HG02938 (cell line): Measurements from ENCODE around the gene NPPC.
"Not testable (repeated sequence)": the region's sequence is repeated elsewhere in the genome, so short reads cannot be mapped to it uniquely, and the experiment has no call there.

Experiments used
- ATAC-seq: cut with Tn5 transposase; IDR thresholded peaks from one replicate; pipeline ENCODE4 v1.9.1; 2021; ENCODE audit warnings: mild to moderate bottlenecking, moderate library complexity; ENCODE audit not compliant: unreplicated experiment

NPPC gene

GRCh38 chr2:231922311-231923009 is 3.7 kb downstream of the NPPC start:
- no peak for ATAC-seq

- ATAC-seq = no peak
Observed at GRCh38 chr2:231920795-231921194, 5.4 kb downstream of the NPPC start.

GRCh38 chr2:231920366-231920765 is 5.8 kb downstream of the NPPC start:
- ATAC-seq = no peak

- ATAC-seq = no peak
Observed at GRCh38 chr2:231919341-231920035, 6.7 kb downstream of the NPPC start.

GRCh38 chr2:231918501-231919330 is 7.5 kb downstream of the NPPC start:
- ATAC-seq = no peak

- no peak for ATAC-seq
Observed at GRCh38 chr2:231917280-231918066, 8.7 kb downstream of the NPPC start.

- no peak for ATAC-seq
Observed at GRCh38 chr2:231914077-231914690, 12.0 kb downstream of the NPPC start.

GRCh38 chr2:231911381-231911780 is 14.8 kb downstream of the NPPC start:
- ATAC-seq = no peak

GRCh38 chr2:231910771-231911170 is 15.4 kb downstream of the NPPC start:
- no peak for ATAC-seq

- ATAC-seq = not testable (repeated sequence)
Observed at GRCh38 chr2:231910161-231910560, 16.0 kb downstream of the NPPC start.

GRCh38 chr2:231909631-231910030 is 16.6 kb downstream of the NPPC start:
- no peak for ATAC-seq

GRCh38 chr2:231908584-231908983 is 17.6 kb downstream of the NPPC start:
- no peak for ATAC-seq

GRCh38 chr2:231907765-231908164 is 18.4 kb downstream of the NPPC start:
- ATAC-seq = no peak

GRCh38 chr2:231905026-231905425 is 21.2 kb downstream of the NPPC start:
- no peak for ATAC-seq

- no peak for ATAC-seq
Observed at GRCh38 chr2:231904161-231904611, 22.0 kb downstream of the NPPC start.

GRCh38 chr2:231902598-231902997 is 23.6 kb downstream of the NPPC start:
- ATAC-seq = no peak

GRCh38 chr2:231900972-231901371 is 25.2 kb downstream of the NPPC start:
- ATAC-seq = no peak

- ATAC-seq = no peak
Observed at GRCh38 chr2:231900486-231900942, 25.7 kb downstream of the NPPC start.

GRCh38 chr2:231894566-231895380 is 31.4 kb downstream of the NPPC start:
- ATAC-seq = no peak
